ENCODE results near the gene LRRC59. TPM values are rescaled to one million over a fixed set of nuclear protein-coding genes. Genes with fewer than 3 reads are reported as not detected.

Gene LRRC59
- polyA plus RNA-seq, 1 donor, result 45.1 TPM

DNA sequence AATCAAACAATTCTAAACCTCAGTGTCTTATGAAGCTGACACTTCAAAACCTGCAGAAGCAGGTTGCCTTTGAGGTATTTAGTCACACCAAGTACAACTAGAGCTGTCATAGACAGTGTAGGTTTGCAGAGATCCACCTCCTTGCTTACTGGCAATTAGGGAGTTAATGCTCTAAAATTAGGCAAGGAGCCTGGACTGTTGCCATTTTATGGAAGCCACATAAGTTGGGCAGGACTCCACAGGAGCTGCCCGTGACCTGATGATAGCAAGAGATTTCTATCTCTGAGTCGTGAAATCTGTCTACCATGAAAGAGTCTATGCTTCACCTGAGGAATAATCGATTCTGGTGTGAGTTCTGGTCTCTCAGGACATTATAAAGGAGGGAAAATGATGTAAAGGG is 15.4 kb downstream of the LRRC59 start:
- no peak for DNase-seq

DNA sequence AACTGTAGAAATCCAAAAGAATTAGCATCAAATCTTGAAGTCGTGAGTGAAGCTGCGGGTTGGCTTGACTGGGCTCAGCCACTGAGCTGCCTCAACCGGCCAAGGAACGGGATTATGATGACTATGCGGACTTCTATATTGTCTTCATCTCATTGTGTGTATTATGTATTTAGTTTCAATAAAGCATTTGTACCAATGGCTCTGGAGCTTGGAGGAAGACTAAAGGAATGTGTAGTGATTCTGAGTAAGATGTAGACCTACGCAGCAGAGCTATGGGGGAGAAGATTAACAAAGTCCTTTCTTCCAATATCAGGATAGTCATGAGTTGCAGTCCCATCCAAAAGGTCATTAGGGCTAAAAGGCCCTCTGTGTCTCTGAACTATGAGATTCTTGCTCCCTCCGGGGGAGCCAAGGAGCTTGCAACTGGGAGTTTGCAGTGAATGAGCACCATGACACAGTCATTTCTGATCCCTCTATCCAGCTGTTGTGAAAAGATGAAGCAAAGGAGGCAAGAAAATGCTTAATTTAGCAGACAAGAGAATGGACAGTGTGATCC is 16.0 kb downstream of the LRRC59 start:
- DNase-seq, result no peak

DNA sequence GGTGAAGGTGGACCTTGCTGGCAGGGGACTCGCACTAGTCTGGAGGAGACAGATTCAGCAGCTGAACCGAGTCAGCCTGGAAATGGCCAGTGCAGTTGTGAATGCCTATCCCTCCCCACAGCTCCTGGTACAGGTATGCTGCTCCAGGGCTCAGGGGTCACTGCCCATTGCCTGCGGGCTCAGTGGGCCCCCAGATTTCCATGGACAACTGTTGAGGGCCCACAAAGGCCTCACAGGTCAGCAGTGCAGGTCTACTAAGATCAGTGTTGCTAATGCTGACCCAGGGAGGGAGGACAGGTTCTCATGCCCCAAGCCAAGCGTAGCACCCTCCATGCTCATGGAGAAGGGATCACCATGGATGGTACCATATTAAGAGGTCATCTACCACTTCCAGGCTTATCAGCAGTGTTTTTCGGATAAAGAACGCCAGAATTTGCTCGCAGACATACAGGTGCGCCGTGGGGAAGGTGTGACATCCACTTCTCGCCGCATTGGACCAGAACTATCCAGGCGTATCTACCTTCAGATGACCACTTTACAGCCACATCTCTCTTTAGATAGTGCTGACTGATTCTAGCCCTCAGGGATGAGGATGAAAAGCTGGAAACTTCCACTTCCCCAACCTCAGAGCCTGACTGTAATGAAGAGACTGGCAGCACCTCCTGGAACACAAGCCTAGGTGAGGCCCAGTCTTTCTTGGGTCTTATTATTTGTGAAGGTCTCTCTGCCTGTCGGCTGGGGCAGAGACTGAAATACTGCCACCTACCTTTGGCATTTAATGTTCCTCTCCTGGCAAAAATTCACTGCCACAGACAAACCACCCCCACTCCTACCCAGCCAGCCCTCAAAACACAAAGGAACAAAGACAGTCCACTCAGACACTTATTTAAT is 16.7 kb downstream of the LRRC59 start:
- DNase-seq, result no peak

DNA sequence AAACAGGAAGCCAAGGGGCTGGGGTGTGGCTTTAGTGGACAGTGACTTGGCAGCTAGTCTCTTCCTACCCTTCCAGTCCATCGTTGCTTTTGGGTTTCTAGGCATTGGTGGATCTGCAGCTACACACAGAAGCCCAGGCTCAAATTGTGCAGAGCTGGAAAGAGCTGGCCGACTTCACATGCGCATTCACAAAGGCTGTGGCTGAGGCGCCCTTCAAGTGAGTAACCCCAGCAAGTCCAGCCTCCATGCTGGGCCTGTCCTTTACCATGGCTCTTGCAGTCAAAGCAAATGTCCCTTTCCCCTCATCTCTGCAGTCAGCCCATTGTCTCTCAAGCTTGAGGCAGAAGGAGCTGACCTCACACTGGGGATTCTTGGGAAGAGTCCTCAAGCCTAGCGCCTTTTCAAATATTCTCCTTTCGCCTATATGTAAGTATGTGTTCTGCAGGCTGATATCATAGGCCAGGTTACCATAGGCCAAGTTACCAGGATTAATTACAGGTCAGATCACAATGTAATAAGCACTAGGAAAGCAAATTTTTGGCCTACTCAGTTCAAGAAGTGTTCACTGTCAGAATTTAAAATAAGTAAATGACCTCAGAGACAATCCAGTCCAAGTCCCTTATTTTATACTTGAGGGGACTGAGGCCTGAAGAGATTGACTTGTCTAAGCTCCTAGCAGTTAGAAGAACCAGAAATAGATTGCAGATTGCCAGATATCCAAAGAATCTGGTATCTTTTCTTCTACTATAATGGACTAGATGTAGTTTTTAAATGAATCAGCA is 17.8 kb downstream of the LRRC59 start:
- DNase-seq, result no peak

DNA sequence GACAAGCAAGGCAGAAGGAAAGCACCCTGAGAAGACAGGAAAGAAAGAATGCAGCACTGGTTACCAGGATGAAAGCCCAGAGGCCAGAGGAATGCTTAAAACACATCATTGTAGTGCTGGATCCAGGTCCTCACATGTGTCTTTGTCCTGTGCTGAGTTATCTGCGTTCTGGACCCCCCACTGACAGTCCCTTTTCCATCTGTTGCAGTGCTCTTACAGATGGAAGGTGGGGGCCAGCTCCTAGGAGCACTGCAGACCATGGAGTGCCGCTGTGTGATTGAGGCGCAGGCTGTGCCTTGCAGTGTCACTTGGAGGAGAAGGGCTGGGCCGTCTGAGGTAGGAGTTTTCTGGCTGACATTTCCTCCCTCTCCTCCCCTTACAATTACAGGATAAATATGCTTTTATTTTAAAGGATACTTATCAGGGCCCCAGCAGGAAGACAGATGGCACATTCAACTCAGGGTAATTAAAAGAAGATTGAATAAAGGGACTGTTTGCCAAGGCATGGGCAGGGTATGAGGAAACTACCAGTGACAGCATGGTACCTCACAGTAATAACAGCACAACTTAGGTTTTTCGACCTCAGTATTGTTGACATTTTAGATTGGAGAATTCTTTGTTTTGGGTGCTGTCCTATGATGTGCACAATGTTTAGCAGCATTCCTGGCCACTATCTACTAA is 21.3 kb downstream of the LRRC59 start:
- no peak for DNase-seq

DNA sequence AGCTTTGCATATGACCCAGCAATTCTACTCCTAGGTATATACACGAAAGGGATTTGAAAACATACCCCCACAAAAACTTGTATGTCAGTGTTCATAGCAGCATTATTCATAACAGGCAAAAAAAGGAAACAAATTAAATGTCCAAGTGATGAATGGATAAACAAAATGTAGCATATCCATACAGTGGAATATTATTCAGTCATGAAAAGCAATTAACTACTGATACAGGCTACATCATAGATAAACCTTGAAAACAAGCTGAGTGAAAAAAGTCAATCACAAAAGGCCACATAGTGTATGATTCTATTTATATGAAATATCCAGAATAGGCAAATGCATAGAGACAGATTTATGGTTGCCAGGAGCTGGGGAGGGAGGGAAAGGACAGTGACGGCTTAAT is 23.6 kb downstream of the LRRC59 start:
- no peak for DNase-seq

DNA sequence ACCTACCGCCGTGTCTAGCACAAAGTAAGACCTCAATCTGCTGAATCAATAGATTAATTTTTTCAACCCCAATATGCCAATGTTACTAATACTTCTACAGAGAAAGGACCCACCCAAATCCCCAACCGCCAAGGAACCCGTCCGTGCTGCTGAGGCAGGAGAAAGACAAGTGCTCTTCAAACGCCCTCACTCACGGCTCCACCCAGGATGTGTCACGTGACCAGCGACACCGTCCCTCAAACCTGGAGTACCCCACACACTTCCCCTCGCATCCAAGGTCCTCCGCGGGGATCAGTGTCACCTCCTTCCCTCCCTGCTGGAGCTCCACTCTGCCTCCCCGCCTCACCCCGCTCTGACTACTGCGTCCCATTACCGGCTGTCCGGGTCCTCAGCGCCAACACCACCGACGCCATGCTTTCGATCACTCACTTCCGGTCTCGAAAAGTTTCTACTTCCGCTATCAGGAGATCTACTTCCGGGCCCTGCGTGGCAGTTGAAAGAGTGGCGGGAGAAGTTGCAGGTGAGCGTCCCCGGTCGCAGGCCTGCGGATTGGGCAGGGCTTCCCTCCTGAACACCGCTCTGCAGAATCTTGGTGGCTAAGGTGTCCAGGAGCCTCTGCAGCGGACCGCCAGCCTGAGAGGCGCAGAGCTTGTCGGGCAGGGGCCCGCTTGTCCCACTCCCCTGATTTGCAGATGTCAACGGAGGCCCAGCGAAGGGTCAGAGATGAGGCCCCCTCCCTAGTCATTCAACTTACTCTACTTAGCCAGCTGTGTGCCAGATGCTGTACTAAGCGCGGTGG is 24.4 kb downstream of the LRRC59 start, which contains the start of the genes EME1 and MRPL27:
EME1 (plus strand) TSS at position 472 of the 799 bp plus-strand sequence. CDS start 1,980 bp downstream, outside the sequence.
MRPL27 (minus strand) TSS at position 427 of the 799 bp plus-strand sequence; CDS start at position 413, 14 bp downstream.
- DNase-seq, result peak; percentile 91

DNA sequence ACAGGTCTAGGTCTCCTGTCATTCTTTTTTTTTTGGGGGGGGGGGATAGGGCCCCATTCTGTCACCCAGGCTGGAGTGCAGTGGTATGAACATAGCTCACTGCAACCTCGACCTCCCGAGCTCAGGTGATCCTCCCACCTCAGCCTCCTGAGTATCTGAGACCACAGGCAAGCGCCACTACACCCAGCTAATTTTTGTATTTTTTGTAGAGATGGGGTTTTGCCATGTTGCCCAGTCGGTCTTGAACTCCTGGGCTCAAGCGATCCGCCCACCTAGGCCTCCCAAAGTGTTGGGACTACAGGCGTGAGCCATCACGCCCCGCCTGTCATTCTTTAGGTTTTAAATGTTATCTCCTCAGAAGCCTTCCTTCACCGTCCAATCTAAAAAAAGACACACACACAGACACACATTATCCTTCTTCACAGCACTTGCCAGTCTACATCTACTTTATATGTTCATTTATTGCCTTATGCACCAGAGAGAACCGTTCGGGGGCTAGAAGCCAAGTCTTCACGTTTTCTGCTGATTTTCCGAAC is 25.0 kb downstream of the LRRC59 start:
- no peak for DNase-seq

DNA sequence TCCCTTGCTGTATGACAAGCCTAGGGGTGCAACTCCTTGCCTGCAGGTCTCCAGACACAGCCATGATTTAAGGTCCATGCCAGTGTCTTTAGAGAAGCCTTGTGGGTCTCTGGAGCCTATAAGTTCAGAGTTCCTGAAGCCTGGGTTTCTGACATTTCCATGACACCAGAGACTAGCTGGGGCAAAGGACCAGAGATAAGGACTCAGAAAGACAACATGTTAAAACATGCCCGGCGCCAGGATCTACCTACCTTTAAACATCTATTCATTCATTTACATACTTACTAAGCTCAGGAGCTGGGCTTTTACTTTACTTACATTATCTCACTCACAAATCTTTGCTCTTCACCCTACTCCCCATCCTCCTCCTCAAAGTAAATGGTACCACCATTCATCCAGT is 25.8 kb downstream of the LRRC59 start:
- no peak for DNase-seq

DNA sequence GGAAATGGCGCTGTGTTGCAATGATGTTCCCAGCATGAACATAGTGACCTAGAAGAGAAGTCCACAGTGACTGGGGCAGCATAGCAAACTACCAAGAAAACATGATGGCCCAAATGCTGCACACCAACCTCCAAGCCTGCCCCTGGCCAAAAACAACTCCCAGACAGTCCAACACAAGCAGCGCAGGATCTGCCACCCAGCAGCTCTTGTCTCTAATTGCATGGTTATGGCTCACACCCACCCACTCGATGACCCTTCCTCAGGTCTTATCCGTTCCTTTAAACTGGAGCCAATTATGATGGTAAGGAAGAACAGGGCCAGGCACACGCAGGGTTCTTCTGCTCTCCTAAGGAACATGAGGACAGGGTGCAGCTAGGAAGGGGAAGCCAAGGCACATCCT is 27.3 kb downstream of the LRRC59 start:
- DNase-seq, result no peak

DNA sequence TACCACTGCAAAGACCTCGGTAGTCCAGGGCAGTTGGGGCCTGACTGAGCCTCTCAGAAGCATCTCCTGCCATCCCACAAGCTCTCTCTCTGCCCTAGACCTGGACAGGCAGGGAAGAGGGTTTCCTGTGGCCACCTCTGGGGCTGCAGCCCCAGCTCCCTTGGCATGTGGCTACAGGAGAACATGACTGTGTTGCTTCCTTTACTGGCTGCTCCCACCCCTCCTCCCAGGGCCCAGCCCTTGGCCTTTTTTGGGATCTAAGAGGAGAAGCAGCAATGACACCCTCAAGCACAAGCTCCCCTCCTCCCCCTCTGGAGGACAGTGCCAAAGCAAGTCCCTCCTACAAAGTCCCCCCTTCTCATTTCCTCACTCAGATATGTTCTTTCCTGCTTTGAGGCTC is 29.9 kb downstream of the LRRC59 start:
- DNase-seq, result no peak

DNA sequence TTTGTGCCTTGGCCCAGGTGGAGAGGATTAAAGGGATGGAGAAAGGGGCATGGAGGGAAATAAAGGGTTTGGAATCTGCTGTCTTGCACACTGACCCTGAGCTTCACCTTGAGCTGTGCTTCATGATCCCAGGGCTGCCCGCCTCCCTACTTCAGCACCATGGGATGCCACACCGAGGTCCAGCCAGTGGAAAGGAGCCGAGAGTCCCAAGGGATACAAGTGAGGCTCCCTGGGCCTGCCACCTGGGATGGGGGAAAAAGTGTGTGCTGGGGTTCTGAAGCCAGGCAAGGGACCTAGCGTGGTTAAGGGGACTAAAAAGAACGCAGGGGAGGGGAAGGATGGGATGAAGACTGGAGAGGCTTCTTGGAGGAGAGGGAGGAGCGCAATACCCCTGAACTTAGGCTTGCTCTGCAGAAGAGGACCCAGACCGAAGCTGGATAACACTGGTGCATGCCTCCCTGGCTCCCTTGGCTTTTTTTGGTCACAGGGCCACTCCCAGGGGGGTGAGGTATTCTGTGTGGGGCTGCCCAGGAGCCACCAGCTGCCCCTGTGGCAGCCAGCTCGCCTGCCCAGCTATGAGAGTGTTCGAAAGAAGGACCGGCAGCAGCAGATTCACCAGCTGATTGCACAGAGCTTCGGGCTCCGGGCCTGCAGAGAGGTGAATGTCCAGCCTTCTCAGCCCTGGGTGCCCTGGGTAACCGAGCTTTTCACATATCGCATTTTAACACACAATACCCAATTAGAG is 31.5 kb downstream of the LRRC59 start:
- DNase-seq, result no peak

DNA sequence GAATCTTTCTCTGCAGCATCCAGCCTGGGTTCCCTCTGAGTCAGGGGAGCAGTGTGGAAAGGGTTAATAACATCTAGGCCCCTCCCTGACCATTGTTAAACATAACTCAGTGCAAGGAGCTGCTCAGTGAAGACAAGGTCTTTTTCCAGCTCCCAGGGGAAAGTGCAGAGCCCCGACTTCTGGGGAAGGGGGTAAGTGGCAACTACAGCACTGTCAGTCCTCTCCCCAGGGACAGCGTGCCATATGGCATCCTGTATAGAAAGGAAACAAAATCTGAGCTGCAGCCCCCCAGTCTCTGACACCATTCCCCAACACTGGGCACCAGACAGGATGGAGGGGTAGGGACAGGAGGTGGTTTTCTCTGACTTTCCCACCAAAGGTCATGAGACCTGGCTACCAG is 32.2 kb downstream of the LRRC59 start:
- DNase-seq, result no peak

DNA sequence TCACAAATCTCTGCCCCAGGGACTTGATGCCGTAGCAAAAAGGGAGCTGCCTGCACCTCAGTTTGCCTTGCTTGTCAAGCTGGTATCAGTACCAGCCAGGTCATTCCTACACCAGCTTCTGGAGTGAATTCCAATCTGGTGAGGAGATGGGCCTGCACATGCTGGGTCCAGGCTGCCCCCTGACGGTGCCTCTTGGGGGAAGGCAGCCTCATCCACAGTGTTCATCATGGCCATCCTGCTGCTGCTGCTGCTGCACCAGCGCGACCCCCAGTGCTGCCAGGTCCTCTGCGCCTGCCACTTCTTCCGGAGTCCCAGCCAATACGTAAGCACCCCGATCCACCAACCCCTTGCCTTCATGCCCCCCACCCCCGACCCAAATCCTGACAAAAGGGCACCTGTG is 32.6 kb downstream of the LRRC59 start:
- DNase-seq, result no peak

DNA sequence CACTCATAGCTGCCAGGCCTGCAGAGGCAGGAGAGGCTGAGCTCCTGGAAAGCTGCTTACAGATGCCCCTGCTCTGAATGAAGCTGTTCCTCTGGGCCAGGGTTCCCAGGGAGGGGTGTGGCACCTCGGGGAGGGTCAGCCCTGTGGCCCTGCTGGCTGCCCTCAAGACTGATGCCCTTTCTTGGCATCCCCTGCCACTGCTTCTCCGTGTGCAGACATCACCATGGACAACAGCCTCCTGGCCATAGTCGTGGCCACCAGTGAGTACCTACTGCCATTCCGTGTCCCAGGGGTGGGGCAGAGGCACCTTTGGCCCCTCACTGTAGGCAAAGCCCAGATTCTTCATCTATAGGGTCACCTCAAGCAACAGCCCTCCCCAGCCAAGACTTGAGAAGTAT is 33.3 kb downstream of the LRRC59 start:
- DNase-seq, result no peak

DNA sequence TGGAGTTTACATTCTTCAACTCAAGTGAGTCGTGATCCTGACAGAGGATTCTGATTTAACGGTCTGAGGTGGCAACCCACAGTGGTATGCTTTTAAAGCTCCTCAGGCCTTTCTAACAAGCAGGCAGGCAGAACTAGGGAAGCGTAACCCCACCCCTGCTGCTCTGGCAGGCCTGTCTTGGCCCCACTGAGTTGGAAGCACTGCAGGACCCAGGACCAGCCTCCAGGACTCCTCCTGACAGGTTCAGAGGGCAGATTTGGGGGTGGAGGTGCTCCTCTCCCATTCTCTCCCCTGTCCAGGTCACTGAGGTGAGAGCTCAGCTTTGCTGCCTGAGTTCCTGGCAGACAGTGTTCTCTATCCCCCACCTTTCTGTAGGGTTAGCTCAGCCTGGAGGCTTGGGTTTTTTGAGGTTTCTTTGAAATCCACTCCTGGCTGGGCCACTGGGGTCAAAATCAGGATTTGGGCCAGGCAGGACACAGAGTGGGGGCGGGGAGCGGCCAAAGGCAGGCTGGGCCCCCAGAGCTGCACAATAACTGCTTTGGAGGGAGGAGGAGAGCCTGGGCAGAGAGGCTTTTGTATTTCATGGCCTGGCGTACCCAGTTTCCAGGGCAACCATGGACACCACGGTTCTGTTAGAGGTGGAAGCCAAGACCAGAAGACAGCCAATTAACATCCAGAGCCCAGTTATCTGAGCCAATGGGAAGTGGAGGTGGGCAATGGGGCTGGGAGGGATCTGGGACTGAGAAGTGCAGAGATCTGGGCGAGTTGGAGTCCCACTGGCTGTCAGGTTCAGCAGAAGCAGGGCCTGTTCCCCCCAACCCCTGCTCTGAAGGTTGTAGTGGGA is 33.9 kb downstream of the LRRC59 start:
- DNase-seq, result peak; percentile 45

DNA sequence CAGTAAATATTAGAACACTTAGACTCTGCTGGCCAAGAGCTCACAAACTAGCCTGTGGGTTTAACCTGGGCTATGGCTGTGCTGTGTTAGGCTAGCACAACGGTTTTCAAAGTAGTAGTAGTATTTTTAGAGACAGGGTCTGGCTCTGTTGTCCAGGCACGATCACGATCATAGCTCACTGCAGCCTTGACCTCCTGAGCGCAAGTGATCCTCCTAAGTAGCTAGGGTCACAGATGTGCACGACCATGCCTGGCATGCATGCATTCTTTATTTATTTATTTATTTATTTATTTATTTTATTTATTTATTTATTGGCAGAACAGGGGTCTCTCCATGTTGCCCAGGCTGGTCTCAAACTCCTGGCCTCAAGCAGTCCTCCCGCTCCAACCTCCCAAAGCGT is 34.7 kb downstream of the LRRC59 start:
- DNase-seq, result no peak

DNA sequence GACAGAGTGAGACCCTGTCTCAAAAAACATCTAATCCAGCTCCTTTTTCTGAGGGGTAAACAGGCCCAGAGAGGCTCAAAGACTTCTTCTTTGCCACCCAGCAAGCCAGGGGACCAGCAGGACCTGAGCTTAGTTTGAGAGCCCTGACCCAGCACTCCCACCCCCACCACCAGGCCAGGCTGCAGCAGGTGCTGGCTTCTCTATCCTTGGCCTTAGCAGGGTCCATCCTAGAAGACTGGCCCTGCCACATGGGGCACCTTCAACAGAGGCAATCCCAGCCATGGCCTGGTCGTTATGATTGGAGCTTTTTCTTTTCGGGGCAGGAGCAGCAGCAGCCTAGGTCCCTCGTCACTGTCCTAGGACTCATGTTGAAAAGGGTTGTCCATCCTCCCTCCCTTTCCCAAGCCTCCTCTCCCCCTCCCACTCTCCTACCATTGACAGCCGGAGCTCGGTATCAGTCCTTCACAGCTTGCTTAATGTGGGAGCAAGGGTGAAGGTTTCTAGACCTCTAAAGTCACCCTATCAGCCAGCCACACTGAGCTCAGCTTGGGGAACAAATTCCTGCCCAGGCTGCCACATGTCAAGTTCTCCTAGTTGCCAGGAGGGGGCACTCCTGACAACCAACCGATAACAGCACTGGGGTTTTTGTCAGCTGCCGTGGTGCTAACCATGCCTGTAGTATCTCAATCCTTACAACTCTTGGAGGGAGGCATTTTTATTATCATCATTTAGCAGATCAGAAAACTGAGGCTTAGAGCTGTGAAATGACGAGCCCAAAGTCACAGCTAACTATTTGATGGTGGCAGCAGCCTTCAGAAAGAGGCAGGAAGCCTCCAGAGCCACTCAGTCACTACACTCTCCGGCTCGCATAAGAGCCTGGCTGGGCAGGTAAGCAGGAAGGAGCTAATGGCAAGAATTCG is 35.5 kb downstream of the LRRC59 start:
- DNase-seq, result no peak

Data from hindlimb muscle (tissue), 1 donor.